Esophagus muscularis mucosa (tissue), 3 donors: ENCODE results near the gene DNMT3B.

ENCODE experiments used
- CTCF ChIP-seq, 3 experiments: fragments of 200-600 bp in 2 of 3; fragments of 450-650 bp in 1 of 3; sonication (generic) in 2 of 3; IDR thresholded peaks; one replicate each; pipeline ENCODE4 v1.5.1; 2017 to 2019; ENCODE audit warnings: antibody characterized with exemption in 3 of 3, mild to moderate bottlenecking in 2 of 3, moderate library complexity in 1 of 3
- POLR2A ChIP-seq: fragments of 450-650 bp; IDR thresholded peaks from one replicate; pipeline ENCODE4 v1.6.1; 2017; ENCODE audit warnings: antibody characterized with exemption, moderate library complexity, mild to moderate bottlenecking, low read depth
- POLR2AphosphoS5 ChIP-seq, 2 donors: sonication (generic); formaldehyde crosslinking; IDR thresholded peaks; one replicate each; pipeline ENCODE4 v1.6.1; 2017; ENCODE audit warnings: antibody characterized with exemption in 2 of 2

- TF ChIP-seq POLR2AphosphoS5 (IDR thresholded peaks at IDR 0.05) (no peak), POLR2A (no peak), CTCF (IDR thresholded peaks at IDR 0.05) (no peak)
Measured at GRCh38 chr20:32772046-32772445, 9.9 kb downstream of the DNMT3B start.
